IMR-90 (cell line): Measurements from ENCODE around the gene SFT2D2. TPM values are rescaled to one million over a fixed set of nuclear protein-coding genes. Genes with fewer than 3 reads are reported as not detected.

Experiments
- ATAC-seq: fragments of 200-7000 bp; cut with Tn5 transposase; 2 replicates; pipeline ENCODE4 v1.9.1; 2020; ENCODE audit warnings: low read depth, mild to moderate bottlenecking, moderate library complexity
- BruUV-seq: library from RNA; stranded (reverse); fragments of 400-500 nt; replicated peaks from 2 replicates; lab custom pipeline; 2021; lab: Mats Ljungman, UMichigan
- CTCF ChIA-PET: fragments of 300-600 bp; formaldehyde crosslinking; extraction: SDS; loops from one replicate; lab custom pipeline; 2021; ENCODE audit warnings: antibody characterized with exemption; lab: Yijun Ruan, JAX
- POLR2A ChIA-PET: fragments of 300-600 bp; sonication (Branson Sonifier 250); formaldehyde crosslinking; loops from one replicate; lab custom pipeline; 2022; ENCODE audit warnings: antibody characterized with exemption; ENCODE audit not compliant: unreplicated experiment; lab: Charles Lee
- DNase-seq: peaks from one replicate; pipeline ENCODE4 v3.0.0; 2013
- H2AFZ ChIP-seq: replicated peaks from 2 replicates; pipeline ENCODE3; 2013; ENCODE audit warnings: low read length, mild to moderate bottlenecking; ENCODE audit not compliant: poor library complexity
- H2AK5ac ChIP-seq: 2 replicates; pipeline ENCODE4 v1.6.1; 2013; ENCODE audit warnings: low read depth, low read length, inconsistent platforms
- H2AK9ac ChIP-seq: replicated peaks from 2 replicates; pipeline ENCODE3; 2013; ENCODE audit warnings: mild to moderate bottlenecking, low read depth, low read length, moderate library complexity; ENCODE audit not compliant: poor library complexity
- H2BK120ac ChIP-seq: 2 replicates; pipeline ENCODE4 v1.6.1; 2013; ENCODE audit warnings: low read depth, low read length, inconsistent platforms
- H2BK15ac ChIP-seq: 3 replicates; pipeline ENCODE4 v1.6.1; 2013; ENCODE audit warnings: low read depth, low read length, inconsistent platforms
- H2BK20ac ChIP-seq: 2 replicates; pipeline ENCODE4 v1.6.1; 2013; ENCODE audit warnings: low read depth, mild to moderate bottlenecking, inconsistent platforms, low read length, moderate library complexity
- H2BK5ac ChIP-seq: 2 replicates; pipeline ENCODE4 v1.6.1; 2013; ENCODE audit warnings: mild to moderate bottlenecking, low read depth, low read length, inconsistent platforms; ENCODE audit not compliant: poor library complexity, severe bottlenecking
- H3K14ac ChIP-seq: replicated peaks from 2 replicates; pipeline ENCODE4 v1.6.1; 2013; ENCODE audit warnings: low read depth, low read length, inconsistent platforms
- H3K18ac ChIP-seq: 2 replicates; pipeline ENCODE4 v1.6.1; 2013; ENCODE audit warnings: low read depth, low read length, control low read depth
- H3K23ac ChIP-seq: 2 replicates; pipeline ENCODE4 v1.6.1; 2013; ENCODE audit warnings: low read depth, low read length, inconsistent platforms
- H3K27ac ChIP-seq: 2 replicates; pipeline ENCODE4 v1.5.1; 2013; ENCODE audit warnings: mild to moderate bottlenecking, control low read depth, low read length; ENCODE audit not compliant: insufficient read depth
- H3K27me3 ChIP-seq: 2 replicates; pipeline ENCODE4 v1.6.1; 2013; ENCODE audit warnings: low read length; ENCODE audit not compliant: control insufficient read depth, insufficient read depth
- H3K36me3 ChIP-seq: 2 replicates; pipeline ENCODE4 v1.6.1; 2013; ENCODE audit warnings: low read length, mixed read lengths; ENCODE audit not compliant: control insufficient read depth, insufficient read depth
- H3K4ac ChIP-seq: 2 replicates; pipeline ENCODE4 v1.6.1; 2013; ENCODE audit warnings: low read depth, low read length, inconsistent platforms
- H3K4me1 ChIP-seq: 2 replicates; pipeline ENCODE4 v1.6.1; 2013; ENCODE audit warnings: low read length, mixed read lengths; ENCODE audit not compliant: control insufficient read depth, insufficient read depth
- H3K4me2 ChIP-seq: 2 replicates; pipeline ENCODE4 v1.6.1; 2013; ENCODE audit warnings: low read depth, mild to moderate bottlenecking, control low read depth, low read length, moderate library complexity
- H3K4me3 ChIP-seq: 2 replicates; pipeline ENCODE4 v1.5.1; 2013; ENCODE audit warnings: low read depth, mild to moderate bottlenecking, control low read depth, low read length, moderate library complexity; ENCODE audit not compliant: insufficient read depth
- H3K56ac ChIP-seq: 2 replicates; pipeline ENCODE4 v1.6.1; 2013; ENCODE audit warnings: low read length, inconsistent platforms; ENCODE audit not compliant: insufficient read depth; ENCODE audit errors: extremely low read depth
- H3K79me1 ChIP-seq, 2 experiments: 2 replicates each; pipeline ENCODE4 v1.6.1; 2013; ENCODE audit warnings: low read length in 2 of 2, inconsistent platforms in 1 of 2, low read depth in 1 of 2
- H3K9ac ChIP-seq: 2 replicates; pipeline ENCODE4 v1.6.1; 2013; ENCODE audit warnings: low read depth, low read length, control low read depth
- H3K9me1 ChIP-seq: 2 replicates; pipeline ENCODE4 v1.6.1; 2013; ENCODE audit warnings: low read length, inconsistent platforms; ENCODE audit not compliant: insufficient read depth
- H3K9me3 ChIP-seq: 2 replicates; pipeline ENCODE4 v1.6.1; 2013; ENCODE audit warnings: low read length; ENCODE audit not compliant: control insufficient read depth, insufficient read depth
- H4K20me1 ChIP-seq: 2 replicates; pipeline ENCODE4 v1.6.1; 2013; ENCODE audit warnings: low read length, inconsistent platforms; ENCODE audit not compliant: insufficient read depth
- H4K5ac ChIP-seq: 2 replicates; pipeline ENCODE4 v1.6.1; 2013; ENCODE audit warnings: mild to moderate bottlenecking, low read depth, low read length, control low read depth
- H4K8ac ChIP-seq, 2 experiments: 2 replicates each; pipeline ENCODE4 v1.6.1; 2013; ENCODE audit warnings: low read depth in 2 of 2, low read length in 2 of 2, control low read depth in 1 of 2, inconsistent platforms in 1 of 2
- H4K91ac ChIP-seq: 2 replicates; pipeline ENCODE4 v1.6.1; 2013; ENCODE audit warnings: low read depth, low read length, inconsistent platforms; ENCODE audit not compliant: insufficient read depth
- BHLHE40 ChIP-seq: fragments of 150-350 bp; IDR thresholded peaks from 2 replicates; pipeline ENCODE4 v1.6.1; 2016; ENCODE audit warnings: mild to moderate bottlenecking, low read depth, low read length
- CEBPB ChIP-seq: IDR thresholded peaks from 2 replicates; pipeline ENCODE4 v1.6.1; 2012; ENCODE audit warnings: low read depth, low read length, improper control_type of control experiment
- MAFK ChIP-seq: IDR thresholded peaks from 2 replicates; pipeline ENCODE4 v1.6.1; 2012; ENCODE audit warnings: low read depth, low read length, improper control_type of control experiment
- RAD21 ChIP-seq: IDR thresholded peaks from 2 replicates; pipeline ENCODE4 v1.6.1; 2012; ENCODE audit warnings: low read length, improper control_type of control experiment
- WGBS, 2 experiments: methylation state at CpG; one replicate each; pipeline versions ENCODE4 v1.1.5 to v1.1.7; 2013; ENCODE audit warnings: missing lambda C conversion rate in 2 of 2; ENCODE audit not compliant: insufficient read length in 1 of 2; ENCODE audit errors: extremely low coverage in 2 of 2; 5-methylcytosine and 5-hydroxymethylcytosine counted together
- dilution Hi-C: fragments of 300-500 bp; cut with HindIII; formaldehyde crosslinking; loops from one replicate; pipeline ENCODE4 v1.14.3; 2018; ENCODE audit warnings: low sequenced_read_pairs; ENCODE audit not compliant: unreplicated experiment
- in situ Hi-C: fragments of 300-500 bp; cut with MboI; formaldehyde crosslinking; loops from 3 replicates; pipeline ENCODE4 v1.14.3; 2019; ENCODE audit warnings: low sequenced_read_pairs, inconsistent platforms, mixed read lengths
- intact Hi-C: fragments of 100-400 bp; cut with micrococcal nuclease; formaldehyde crosslinking; loops from 2 replicates; pipeline ENCODE4 v1.10.0; 2022
- polyA plus RNA-seq, 3 experiments: library from polyadenylated mRNA; depleted of rRNA; stranded (reverse); fragments of >200 nt; gene quantifications; 2 replicates each; pipeline ENCODE4 v1.2.3, GENCODE V29; 2012; ENCODE audit warnings: low replicate concordance in 1 of 3
- total RNA-seq: library from RNA; depleted of rRNA; stranded (reverse); fragments of >200 nt; gene quantifications from 2 replicates; pipeline ENCODE4 v1.2.3, GENCODE V29; 2012

SFT2D2 gene
- total and polyA plus RNA-seq, 2 of the 4 experiments (the other 2 are of a cell fraction) = 11.1 to 37.6 TPM

DNA sequence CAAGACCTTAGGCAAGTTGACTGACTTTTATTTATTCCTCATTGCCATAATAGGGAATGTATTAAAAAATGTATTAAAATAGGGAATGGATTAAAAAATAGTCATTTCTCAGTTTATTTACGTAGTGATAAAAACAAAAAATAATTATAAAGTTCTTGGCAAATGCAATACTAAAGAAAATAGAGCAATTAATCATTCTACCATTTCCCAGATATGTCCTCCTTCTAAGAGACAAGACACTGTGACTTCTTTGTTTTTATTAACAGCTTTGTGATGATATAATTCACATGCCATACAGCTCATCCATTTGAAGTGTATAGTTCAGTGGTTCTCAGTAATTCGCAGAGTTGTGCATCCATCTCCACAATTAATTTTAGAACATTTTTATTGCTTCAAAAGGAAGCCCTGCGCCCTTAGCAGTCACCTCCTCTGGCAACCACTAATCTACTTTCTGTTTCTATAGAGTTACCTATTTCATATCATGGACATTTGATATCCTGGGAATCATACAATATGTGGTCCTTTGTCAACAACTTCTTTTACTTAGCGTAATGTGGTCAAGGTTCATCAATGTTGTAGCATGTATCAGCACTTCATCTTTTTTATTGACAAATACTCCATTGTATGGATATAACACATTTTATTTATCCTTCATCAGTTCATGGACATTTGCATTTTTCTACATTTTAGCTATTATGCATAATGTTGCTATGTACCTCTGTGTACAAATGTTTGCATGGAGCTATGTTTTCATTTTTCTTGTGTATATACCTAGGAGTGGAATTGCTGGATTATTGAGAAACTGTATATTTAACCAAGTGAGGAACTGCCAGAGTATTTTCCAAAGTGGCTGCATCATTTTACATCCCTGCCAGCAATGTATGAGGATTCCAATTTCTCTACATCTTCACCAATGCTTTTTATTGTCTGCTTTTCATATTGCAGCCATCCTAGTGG lies 60.4 kb downstream of the SFT2D2 start:
- in situ Hi-C loops (no loop called here), intact Hi-C loops (no loop called here), dilution Hi-C loops (no loop called here)
- Histone ChIP-seq H3K27ac (no peak overlapping the region), H3K18ac (no peak overlapping the region), H3K36me3 (no peaks in the 10 kb centered on the region), H3K23ac (no peak overlapping the region), H3K27me3 (no peaks in the 10 kb centered on the region), H3K9me1 (no peaks in the 10 kb centered on the region), H4K91ac (no peak overlapping the region), H2BK15ac (no peak overlapping the region), H3K4me3 (no peak overlapping the region), H2BK5ac (no peak overlapping the region), H4K8ac (no peak overlapping the region), H3K14ac (no peak overlapping the region), H2AK5ac (no peak overlapping the region), H3K4ac (no peak overlapping the region), H3K56ac (no peak overlapping the region), H3K4me2 (no peak overlapping the region), H4K20me1 (no peaks in the 10 kb centered on the region), H4K5ac (no peak overlapping the region), H2BK20ac (no peak overlapping the region), H3K79me1 (no peaks in the 10 kb centered on the region), H3K4me1 (peaks cover 2% of the 10 kb centered on the region; the same call in 1 of the 2 replicates), H2BK120ac (no peak overlapping the region), H3K9me3 (no peaks in the 10 kb centered on the region), H3K9ac (no peak overlapping the region), H2AK9ac (no peak overlapping the region), H2AFZ (no peak overlapping the region)
- BruUV-seq = no TSS peak
- POLR2A ChIA-PET = no interaction called here
- no peak for ATAC-seq
- CTCF ChIA-PET = interaction anchor here (0.5 to 1.0 kb wide), 3 partner anchors 8 to 20 kb away, joined by 3 read pairs; no protein-coding TSS in a partner anchor
- no CpG with 5 or more reads among the region's 4 CpGs for WGBS, 2 experiments
- TF ChIP-seq MAFK (no peak), BHLHE40 (no peak), RAD21 (no peak), CEBPB (no peak)
- DNase-seq = no peak
